GM13976 (cell line): Measurements from ENCODE around the gene ERC1.

ENCODE experiments used
- DNase-seq: peaks from one replicate; pipeline ENCODE4 v3.0.0; 2012; ENCODE audit warnings: low spot score
- in situ Hi-C: fragments of 300-500 bp; cut with MboI; formaldehyde crosslinking; loops from one replicate; pipeline ENCODE4 v1.12.0; 2022; ENCODE audit warnings: low sequenced_read_pairs, mixed read lengths, inconsistent platforms; ENCODE audit not compliant: unreplicated experiment
- TF ChIP-seq, protein P1 (sequence below): IDR thresholded peaks from 2 replicates; pipeline ENCODE4 v1.5.1; 2012; ENCODE audit warnings: borderline replicate concordance, mild to moderate bottlenecking; ENCODE audit not compliant: insufficient read depth; ENCODE audit errors: extremely low read depth, missing control alignments, control extremely low read depth

ERC1 gene

DNA sequence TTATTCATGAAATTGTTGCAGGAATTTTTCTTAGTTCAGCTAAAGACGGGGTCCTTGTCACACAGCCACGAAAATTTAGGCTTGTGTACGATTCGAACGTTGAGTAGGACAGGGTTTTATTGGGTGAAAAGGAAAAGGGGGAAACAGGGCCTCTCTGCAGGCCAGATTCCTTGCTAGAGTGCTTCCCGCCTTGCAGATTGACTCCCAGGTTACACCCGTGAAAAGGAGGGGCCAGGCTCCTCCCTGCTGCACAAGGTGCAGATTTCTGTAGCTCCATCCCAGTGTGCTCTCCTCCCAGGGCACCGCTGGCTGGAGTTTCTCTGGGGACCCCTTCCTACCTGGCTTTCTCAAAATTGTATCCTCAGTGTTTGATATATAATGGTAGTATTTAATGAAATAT is 221.5 kb downstream of the ERC1 start:
- DNase-seq = no peak
- in situ Hi-C loops = no loop called here
- TF ChIP-seq, protein P1, sequence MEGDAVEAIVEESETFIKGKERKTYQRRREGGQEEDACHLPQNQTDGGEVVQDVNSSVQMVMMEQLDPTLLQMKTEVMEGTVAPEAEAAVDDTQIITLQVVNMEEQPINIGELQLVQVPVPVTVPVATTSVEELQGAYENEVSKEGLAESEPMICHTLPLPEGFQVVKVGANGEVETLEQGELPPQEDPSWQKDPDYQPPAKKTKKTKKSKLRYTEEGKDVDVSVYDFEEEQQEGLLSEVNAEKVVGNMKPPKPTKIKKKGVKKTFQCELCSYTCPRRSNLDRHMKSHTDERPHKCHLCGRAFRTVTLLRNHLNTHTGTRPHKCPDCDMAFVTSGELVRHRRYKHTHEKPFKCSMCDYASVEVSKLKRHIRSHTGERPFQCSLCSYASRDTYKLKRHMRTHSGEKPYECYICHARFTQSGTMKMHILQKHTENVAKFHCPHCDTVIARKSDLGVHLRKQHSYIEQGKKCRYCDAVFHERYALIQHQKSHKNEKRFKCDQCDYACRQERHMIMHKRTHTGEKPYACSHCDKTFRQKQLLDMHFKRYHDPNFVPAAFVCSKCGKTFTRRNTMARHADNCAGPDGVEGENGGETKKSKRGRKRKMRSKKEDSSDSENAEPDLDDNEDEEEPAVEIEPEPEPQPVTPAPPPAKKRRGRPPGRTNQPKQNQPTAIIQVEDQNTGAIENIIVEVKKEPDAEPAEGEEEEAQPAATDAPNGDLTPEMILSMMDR = no peak

GRCh38 chr12:1213205-1213604 is 222.2 kb downstream of the ERC1 start:
- TF ChIP-seq, protein P1 = no peak
- in situ Hi-C loops = no loop called here
- no peak for DNase-seq

DNA sequence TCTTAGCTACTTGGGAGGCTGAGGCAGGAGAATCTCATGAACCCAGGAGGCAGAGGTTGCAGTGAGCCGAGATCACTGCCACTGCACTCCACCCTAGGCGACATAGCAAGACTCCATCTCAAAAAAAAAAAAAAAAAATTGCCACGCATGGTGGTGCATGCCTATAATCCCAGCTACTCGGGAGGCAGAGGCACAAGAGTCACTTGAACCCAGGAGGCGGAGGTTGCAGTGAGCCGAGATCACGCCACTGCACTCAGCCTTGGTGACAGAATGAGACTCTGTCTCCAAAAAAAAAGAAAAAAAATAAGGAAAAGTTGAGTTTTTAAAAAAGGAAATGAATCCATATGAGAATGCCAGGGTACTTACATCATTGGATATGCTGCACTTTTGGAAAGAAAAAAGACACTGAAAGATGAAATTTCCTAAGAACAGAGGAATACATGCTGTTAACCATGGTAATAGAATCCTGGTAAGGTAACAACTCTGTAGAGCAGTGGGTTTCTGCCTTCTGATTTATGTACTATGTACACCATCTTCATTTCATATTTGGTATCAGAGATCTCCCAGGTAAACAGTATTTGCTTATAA is 222.7 kb downstream of the ERC1 start:
- no peak for DNase-seq
- in situ Hi-C loops = no loop called here
- TF ChIP-seq, protein P1 = no peak

- no peak for DNase-seq
- in situ Hi-C loops = no loop called here
These were observed 225.5 kb downstream of the ERC1 start for GRCh38 chr12:1216560-1216959.

GRCh38 chr12:1217191-1217949 is 226.3 kb downstream of the ERC1 start:
- DNase-seq = no peak
- in situ Hi-C loops = no loop called here
- TF ChIP-seq, protein P1 = no peak

More at GRCh38 chr12:1216560-1216959, 225.5 kb downstream of the ERC1 start:
- TF ChIP-seq, protein P1 = no peak

GRCh38 chr12:1218369-1218768 is 227.3 kb downstream of the ERC1 start:
- DNase-seq = no peak
- TF ChIP-seq, protein P1 = no peak
- in situ Hi-C loops = no loop called here
